AG10803 (cell line): ENCODE results near the gene STX1B.
A peak's percentile ranks its signal among the peaks of the same experiment; 100 is the strongest.

Source experiments
- DNase-seq: peaks from one replicate; pipeline ENCODE4 v3.0.0; 2010; ENCODE audit warnings: low read depth
- H3K4me3 ChIP-seq: 2 replicates; pipeline ENCODE4 v1.5.1; 2011; ENCODE audit warnings: mild to moderate bottlenecking, low read length, control low read depth
- TF ChIP-seq, protein P1 (sequence below): conservative IDR thresholded peaks from 2 replicates; pipeline ENCODE4 v1.5.1; 2011; ENCODE audit warnings: mild to moderate bottlenecking, low read length, control low read depth, inconsistent platforms

STX1B gene

DNA sequence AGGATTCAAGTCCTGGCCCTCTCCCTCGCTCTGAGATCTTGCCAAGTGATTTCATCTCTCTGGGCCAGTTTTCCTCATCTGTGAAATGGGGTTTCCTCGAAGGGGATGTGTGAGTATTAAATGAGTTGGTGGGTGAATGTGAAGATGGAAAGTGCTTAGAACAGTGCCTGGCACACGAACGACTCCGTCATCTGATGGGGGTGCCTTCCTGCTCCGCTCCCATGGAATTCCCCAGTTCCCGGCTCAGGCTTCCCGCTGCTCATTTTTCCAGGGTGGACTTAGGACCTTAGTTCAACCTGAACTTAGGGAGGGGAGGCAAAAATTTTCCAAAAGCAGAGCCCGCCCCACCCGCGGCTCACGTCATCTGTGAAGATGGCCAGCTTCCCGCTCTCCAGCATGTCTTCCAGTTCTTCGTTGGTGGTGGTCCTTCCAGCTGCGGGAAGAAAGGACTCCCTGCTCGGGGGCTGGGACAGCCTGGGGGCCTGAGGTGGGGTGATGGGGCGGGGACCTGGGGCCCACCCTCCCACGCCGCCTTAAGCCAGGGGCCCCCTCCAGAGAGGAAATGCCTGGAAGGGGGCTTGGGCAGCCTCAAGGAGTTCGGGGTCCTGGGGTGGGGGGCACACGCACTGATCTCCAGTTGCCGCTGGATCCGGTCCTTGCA is 14.0 kb downstream of the STX1B start:
- peak; percentile 37 for DNase-seq
- H3K4me3 ChIP-seq = peak overlapping the region; percentile 76
- TF ChIP-seq, protein P1, sequence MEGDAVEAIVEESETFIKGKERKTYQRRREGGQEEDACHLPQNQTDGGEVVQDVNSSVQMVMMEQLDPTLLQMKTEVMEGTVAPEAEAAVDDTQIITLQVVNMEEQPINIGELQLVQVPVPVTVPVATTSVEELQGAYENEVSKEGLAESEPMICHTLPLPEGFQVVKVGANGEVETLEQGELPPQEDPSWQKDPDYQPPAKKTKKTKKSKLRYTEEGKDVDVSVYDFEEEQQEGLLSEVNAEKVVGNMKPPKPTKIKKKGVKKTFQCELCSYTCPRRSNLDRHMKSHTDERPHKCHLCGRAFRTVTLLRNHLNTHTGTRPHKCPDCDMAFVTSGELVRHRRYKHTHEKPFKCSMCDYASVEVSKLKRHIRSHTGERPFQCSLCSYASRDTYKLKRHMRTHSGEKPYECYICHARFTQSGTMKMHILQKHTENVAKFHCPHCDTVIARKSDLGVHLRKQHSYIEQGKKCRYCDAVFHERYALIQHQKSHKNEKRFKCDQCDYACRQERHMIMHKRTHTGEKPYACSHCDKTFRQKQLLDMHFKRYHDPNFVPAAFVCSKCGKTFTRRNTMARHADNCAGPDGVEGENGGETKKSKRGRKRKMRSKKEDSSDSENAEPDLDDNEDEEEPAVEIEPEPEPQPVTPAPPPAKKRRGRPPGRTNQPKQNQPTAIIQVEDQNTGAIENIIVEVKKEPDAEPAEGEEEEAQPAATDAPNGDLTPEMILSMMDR = no peak

GRCh38 chr16:30995927-30996323 is 14.5 kb downstream of the STX1B start:
- DNase-seq = no peak
- TF ChIP-seq, protein P1 = no peak
- H3K4me3 ChIP-seq = no peak overlapping the region

DNA sequence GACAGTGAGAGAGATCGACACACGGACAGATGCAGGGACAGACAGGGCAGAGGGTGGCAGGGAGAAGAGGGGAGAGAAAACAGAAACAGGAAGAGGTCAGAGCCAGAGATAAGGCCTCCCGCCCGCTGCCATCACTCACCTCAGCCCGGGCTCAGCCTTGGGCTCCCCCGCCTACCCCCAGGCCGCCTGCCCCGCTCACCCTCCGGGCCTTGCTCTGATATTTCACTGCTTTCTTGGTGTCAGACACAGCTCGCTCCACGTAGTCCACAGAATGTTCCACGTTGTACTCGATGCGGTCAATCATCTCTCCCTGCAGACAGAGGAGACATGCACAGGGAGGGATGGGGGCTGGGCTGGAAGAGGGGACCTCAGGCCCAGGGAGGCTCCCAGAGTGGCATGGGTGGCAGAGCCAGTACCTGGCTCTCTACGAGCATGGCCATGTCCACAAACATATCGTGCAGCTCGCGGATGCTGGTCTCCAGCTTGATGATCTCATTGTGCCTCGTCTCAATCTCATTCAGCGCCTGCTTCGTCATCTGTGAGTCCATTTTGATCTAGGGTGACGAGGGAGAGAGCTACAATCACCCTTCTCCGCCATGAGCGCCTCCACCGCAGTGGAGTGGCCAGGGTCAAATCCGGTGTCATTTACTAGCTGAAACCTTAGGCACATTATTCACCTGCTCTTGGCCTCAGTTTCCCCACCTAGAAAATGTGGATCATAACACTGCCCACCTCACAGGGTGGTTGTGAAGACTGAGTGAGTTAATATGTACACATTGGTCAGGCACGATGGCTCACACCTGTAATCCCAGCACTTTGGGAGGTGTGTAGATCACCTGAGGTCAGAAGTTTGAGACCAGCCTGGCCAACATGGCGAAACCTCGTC is 17.3 kb downstream of the STX1B start:
- DNase-seq = no peak
- TF ChIP-seq, protein P1 = no peak
- no peak overlapping the region for H3K4me3 ChIP-seq

DNA sequence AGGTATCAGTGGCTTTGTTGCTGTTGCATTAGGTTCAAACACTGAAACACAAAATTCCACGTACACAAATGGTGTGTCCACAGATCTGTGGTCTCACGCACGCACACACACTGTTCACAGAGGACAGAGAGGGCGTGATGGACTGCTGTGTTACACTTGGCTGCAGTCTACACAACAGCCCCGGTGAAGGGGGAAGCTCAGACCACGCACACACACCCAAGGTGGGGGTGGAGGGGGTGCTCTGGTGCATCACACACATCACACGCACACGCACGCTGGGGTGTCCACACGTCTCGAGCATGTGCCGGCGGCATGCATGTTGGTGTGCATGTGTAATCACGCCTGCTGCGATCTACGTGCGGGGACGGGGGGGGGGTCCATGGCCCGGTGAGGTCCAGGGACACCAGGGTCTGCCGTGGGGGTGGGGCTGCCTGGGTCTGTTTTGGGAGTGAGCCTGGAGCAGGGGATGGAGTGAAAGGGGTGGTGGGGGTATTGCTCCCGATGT is 18.1 kb downstream of the STX1B start:
- H3K4me3 ChIP-seq = no peak overlapping the region
- TF ChIP-seq, protein P1 = no peak
- no peak for DNase-seq

- TF ChIP-seq, protein P1 = no peak
- DNase-seq = no peak
- H3K4me3 ChIP-seq = no peak overlapping the region
Measured at GRCh38 chr16:30991052-30991451, 19.4 kb downstream of the STX1B start.

GRCh38 chr16:30990105-30990504 is 20.3 kb downstream of the STX1B start:
- TF ChIP-seq, protein P1 = no peak
- no peak overlapping the region for H3K4me3 ChIP-seq
- no peak for DNase-seq
